Liver (tissue), 3 donors: ENCODE results near the gene NAA50.

Experiments used
- EGR1 ChIP-seq, 2 donors: IDR thresholded peaks; 2 replicates each; pipeline ENCODE4 v1.6.1; 2016 to 2018; ENCODE audit warnings: antibody characterized with exemption in 2 of 2, low read depth in 2 of 2
- FOXA1 ChIP-seq: IDR thresholded peaks from 2 replicates; pipeline ENCODE4 v1.6.1; 2016; ENCODE audit warnings: antibody characterized with exemption
- GABPA ChIP-seq, 2 donors: IDR thresholded peaks in 1 of 2; conservative IDR thresholded peaks in 1 of 2; 2 replicates each; pipeline ENCODE4 v1.6.1; 2016; ENCODE audit warnings: antibody characterized with exemption in 2 of 2, mild to moderate bottlenecking in 1 of 2, moderate library complexity in 1 of 2
- JUND ChIP-seq, 2 donors: IDR thresholded peaks; 2 replicates each; pipeline ENCODE4 v1.6.1; 2016; ENCODE audit warnings: antibody characterized with exemption in 2 of 2
- MAX ChIP-seq: IDR thresholded peaks from 2 replicates; pipeline ENCODE4 v1.6.1; 2016; ENCODE audit warnings: antibody characterized with exemption
- RAD21 ChIP-seq, 2 donors: IDR thresholded peaks; 2 replicates each; pipeline ENCODE4 v1.6.1; 2016; ENCODE audit warnings: antibody characterized with exemption in 2 of 2, mild to moderate bottlenecking in 2 of 2
- TAF1 ChIP-seq: conservative IDR thresholded peaks from 2 replicates; pipeline ENCODE4 v1.6.1; 2016; ENCODE audit warnings: antibody characterized with exemption, mild to moderate bottlenecking
- YY1 ChIP-seq: IDR thresholded peaks from 2 replicates; pipeline ENCODE4 v1.6.1; 2016; ENCODE audit warnings: antibody characterized with exemption, mild to moderate bottlenecking
- TF ChIP-seq, protein P1 (sequence below): IDR thresholded peaks from 2 replicates; pipeline ENCODE4 v1.6.1; 2016; ENCODE audit warnings: antibody characterized with exemption, mild to moderate bottlenecking
- TF ChIP-seq, protein P2 (sequence below): fragments of 150-350 bp; IDR thresholded peaks from 2 replicates; pipeline ENCODE4 v1.5.1; 2017; ENCODE audit warnings: improper control_type of control experiment, low read depth, low read length; ENCODE audit not compliant: missing input control
- TF ChIP-seq, protein P3 (sequence below): IDR thresholded peaks from 2 replicates; pipeline ENCODE4 v1.6.1; 2016; ENCODE audit warnings: antibody characterized with exemption
- donor health status: healthy.
- donor health status: healthy.

GRCh38 chr3:113764698-113765097, 18.6 kb upstream of the NAA50 start:
- TF ChIP-seq FOXA1: no peak
- TF ChIP-seq, protein P1, sequence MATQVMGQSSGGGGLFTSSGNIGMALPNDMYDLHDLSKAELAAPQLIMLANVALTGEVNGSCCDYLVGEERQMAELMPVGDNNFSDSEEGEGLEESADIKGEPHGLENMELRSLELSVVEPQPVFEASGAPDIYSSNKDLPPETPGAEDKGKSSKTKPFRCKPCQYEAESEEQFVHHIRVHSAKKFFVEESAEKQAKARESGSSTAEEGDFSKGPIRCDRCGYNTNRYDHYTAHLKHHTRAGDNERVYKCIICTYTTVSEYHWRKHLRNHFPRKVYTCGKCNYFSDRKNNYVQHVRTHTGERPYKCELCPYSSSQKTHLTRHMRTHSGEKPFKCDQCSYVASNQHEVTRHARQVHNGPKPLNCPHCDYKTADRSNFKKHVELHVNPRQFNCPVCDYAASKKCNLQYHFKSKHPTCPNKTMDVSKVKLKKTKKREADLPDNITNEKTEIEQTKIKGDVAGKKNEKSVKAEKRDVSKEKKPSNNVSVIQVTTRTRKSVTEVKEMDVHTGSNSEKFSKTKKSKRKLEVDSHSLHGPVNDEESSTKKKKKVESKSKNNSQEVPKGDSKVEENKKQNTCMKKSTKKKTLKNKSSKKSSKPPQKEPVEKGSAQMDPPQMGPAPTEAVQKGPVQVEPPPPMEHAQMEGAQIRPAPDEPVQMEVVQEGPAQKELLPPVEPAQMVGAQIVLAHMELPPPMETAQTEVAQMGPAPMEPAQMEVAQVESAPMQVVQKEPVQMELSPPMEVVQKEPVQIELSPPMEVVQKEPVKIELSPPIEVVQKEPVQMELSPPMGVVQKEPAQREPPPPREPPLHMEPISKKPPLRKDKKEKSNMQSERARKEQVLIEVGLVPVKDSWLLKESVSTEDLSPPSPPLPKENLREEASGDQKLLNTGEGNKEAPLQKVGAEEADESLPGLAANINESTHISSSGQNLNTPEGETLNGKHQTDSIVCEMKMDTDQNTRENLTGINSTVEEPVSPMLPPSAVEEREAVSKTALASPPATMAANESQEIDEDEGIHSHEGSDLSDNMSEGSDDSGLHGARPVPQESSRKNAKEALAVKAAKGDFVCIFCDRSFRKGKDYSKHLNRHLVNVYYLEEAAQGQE: no peak
- TF ChIP-seq, protein P2, sequence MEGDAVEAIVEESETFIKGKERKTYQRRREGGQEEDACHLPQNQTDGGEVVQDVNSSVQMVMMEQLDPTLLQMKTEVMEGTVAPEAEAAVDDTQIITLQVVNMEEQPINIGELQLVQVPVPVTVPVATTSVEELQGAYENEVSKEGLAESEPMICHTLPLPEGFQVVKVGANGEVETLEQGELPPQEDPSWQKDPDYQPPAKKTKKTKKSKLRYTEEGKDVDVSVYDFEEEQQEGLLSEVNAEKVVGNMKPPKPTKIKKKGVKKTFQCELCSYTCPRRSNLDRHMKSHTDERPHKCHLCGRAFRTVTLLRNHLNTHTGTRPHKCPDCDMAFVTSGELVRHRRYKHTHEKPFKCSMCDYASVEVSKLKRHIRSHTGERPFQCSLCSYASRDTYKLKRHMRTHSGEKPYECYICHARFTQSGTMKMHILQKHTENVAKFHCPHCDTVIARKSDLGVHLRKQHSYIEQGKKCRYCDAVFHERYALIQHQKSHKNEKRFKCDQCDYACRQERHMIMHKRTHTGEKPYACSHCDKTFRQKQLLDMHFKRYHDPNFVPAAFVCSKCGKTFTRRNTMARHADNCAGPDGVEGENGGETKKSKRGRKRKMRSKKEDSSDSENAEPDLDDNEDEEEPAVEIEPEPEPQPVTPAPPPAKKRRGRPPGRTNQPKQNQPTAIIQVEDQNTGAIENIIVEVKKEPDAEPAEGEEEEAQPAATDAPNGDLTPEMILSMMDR: no peak
- TF ChIP-seq, protein P3, sequence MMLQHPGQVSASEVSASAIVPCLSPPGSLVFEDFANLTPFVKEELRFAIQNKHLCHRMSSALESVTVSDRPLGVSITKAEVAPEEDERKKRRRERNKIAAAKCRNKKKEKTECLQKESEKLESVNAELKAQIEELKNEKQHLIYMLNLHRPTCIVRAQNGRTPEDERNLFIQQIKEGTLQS: no peak
- TF ChIP-seq RAD21 (IDR thresholded peaks at IDR 0.05): no peak
- TF ChIP-seq GABPA (IDR thresholded peaks at IDR 0.05 in 1 of 2, conservative IDR thresholded peaks at IDR 0.05 in 1 of 2): no peak
- no peak for TF ChIP-seq MAX
- TF ChIP-seq EGR1 (IDR thresholded peaks at IDR 0.05; ENCODE audit: low read depth in 2 of 2): no peak
- no peak for TF ChIP-seq YY1
- TF ChIP-seq TAF1: no peak
- TF ChIP-seq JUND (IDR thresholded peaks at IDR 0.05): no peak
